ENCODE results near the gene COPZ1. TPM values are rescaled to one million over a fixed set of nuclear protein-coding genes. Genes with fewer than 3 reads are reported as not detected.

COPZ1 gene
- polyA plus RNA-seq, 3 donors: 78.9 to 190 (median 176) TPM

GRCh38 chr12:54294953-54295566 lies 29.9 kb upstream of the COPZ1 start:
- peak overlapping the region in 1 of 3 experiments; percentile 99 for H3K4me3 ChIP-seq (replicated peaks in 1 of 3; ENCODE audit: low read depth in 2 of 3, low read length in 3 of 3)
- peak overlapping the region; percentile 17 for H3K9ac ChIP-seq (ENCODE audit: insufficient read depth, low read length, poor library complexity, severe bottlenecking)
- Mint-ChIP-seq H3K36me3 (peaks cover 50 to 81% of the 10 kb centered on the region in 2 donors), H3K4me3 (peak overlapping the region; percentile 74 to 99), H3K27me3 (ENCODE audit: low read depth in 3 of 3) (no peaks in the 10 kb centered on the region), H3K9me3 (peaks cover 0 to 2% (median 0%) of the 10 kb centered on the region in 7 donors), H3K4me1 (peaks cover 88% of the 10 kb centered on the region), H3K27ac (peak overlapping the region; percentile 85 to 92 (median 88))
- peak overlapping the region; percentile 99 for H3K4me2 ChIP-seq (replicated peaks; ENCODE audit: extremely low read depth, low read length, poor library complexity, severe bottlenecking)
- peak overlapping the region; percentile 51 to 87 for H3K27ac ChIP-seq (ENCODE audit: low read depth in 1 of 2, low read length in 2 of 2)
- intact Hi-C loops (cut with micrococcal nuclease): loop anchor here (2.0 to 5.0 kb wide), 4 partner anchors 37 to 82 kb away; no protein-coding TSS in a partner anchor
- no peak for DNase-seq
- H3K4me1 ChIP-seq (ENCODE audit: control insufficient read depth in 1 of 2, insufficient read depth in 2 of 2, low read length in 2 of 2): peaks cover 91 to 97% of the 10 kb centered on the region in 2 donors
- 39% methylated on average over 7 of the region's 9 CpGs for WGBS (ENCODE audit: insufficient coverage)
- no peak overlapping the region for H2AFZ ChIP-seq (ENCODE audit: insufficient read depth, low read depth, low read length, poor library complexity, severe bottlenecking)
- TF ChIP-seq CTCF (IDR thresholded peaks at IDR 0.05): no peak
- no peaks in the 10 kb centered on the region for H3K9me3 ChIP-seq (replicated peaks in 1 of 2; ENCODE audit: control insufficient read depth in 1 of 2, insufficient read depth in 1 of 2, low read length in 2 of 2)
- no peaks in the 10 kb centered on the region for H3K27me3 ChIP-seq (ENCODE audit: control insufficient read depth in 2 of 2, insufficient read depth in 2 of 2, low read length in 2 of 2)
- peaks cover 47 to 60% of the 10 kb centered on the region in 2 donors for H3K36me3 ChIP-seq (replicated peaks in 1 of 2; ENCODE audit: control insufficient read depth in 1 of 2, insufficient read depth in 2 of 2, low read length in 2 of 2)
- peaks cover 100% of the 10 kb centered on the region for H3K79me2 ChIP-seq (ENCODE audit: insufficient read depth, low read length)
- H4K20me1 ChIP-seq (ENCODE audit: insufficient read depth, low read length): peaks cover 67% of the 10 kb centered on the region

- H3K4me3 Mint-ChIP-seq: peak overlapping the region; percentile 86 to 99
- Histone ChIP-seq H3K27ac (ENCODE audit: low read depth in 1 of 2, low read length in 2 of 2) (peak overlapping the region; percentile 51 to 87), H3K4me2 (replicated peaks; ENCODE audit: extremely low read depth, low read length, poor library complexity, severe bottlenecking) (peak overlapping the region; percentile 99), H3K27me3 (ENCODE audit: control insufficient read depth in 2 of 2, insufficient read depth in 2 of 2, low read length in 2 of 2) (no peaks in the 10 kb centered on the region), H4K20me1 (ENCODE audit: insufficient read depth, low read length) (peaks cover 53% of the 10 kb centered on the region), H3K36me3 (replicated peaks in 1 of 2; ENCODE audit: control insufficient read depth in 1 of 2, insufficient read depth in 2 of 2, low read length in 2 of 2) (peaks cover 37 to 46% of the 10 kb centered on the region in 2 donors), H3K9ac (ENCODE audit: insufficient read depth, low read length, poor library complexity, severe bottlenecking) (peak overlapping the region; percentile 41), H2AFZ (ENCODE audit: insufficient read depth, low read depth, low read length, poor library complexity, severe bottlenecking) (no peak overlapping the region), H3K4me3 (replicated peaks in 1 of 3; ENCODE audit: low read depth in 2 of 3, low read length in 3 of 3) (peak overlapping the region; percentile 31 to 99 (median 47)), H3K9me3 (replicated peaks in 1 of 2; ENCODE audit: control insufficient read depth in 1 of 2, insufficient read depth in 1 of 2, low read length in 2 of 2) (no peaks in the 10 kb centered on the region), H3K79me2 (ENCODE audit: insufficient read depth, low read length) (peaks cover 100% of the 10 kb centered on the region), H3K4me1 (ENCODE audit: control insufficient read depth in 1 of 2, insufficient read depth in 2 of 2, low read length in 2 of 2) (peaks cover 84 to 97% of the 10 kb centered on the region in 2 donors)
- peaks cover 39 to 66% of the 10 kb centered on the region in 2 donors for H3K36me3 Mint-ChIP-seq
- DNase-seq: peak in 2 of 3 donors; percentile 33 to 47
- H3K27ac Mint-ChIP-seq: peak overlapping the region; percentile 85 to 92 (median 91)
- intact Hi-C loops (cut with micrococcal nuclease): loop anchor here (2.0 to 5.0 kb wide), 3 partner anchors 14 to 71 kb away; no protein-coding TSS in a partner anchor
- 5% methylated on average over 3 of the region's 5 CpGs for WGBS (ENCODE audit: insufficient coverage)
- H3K27me3 Mint-ChIP-seq (ENCODE audit: low read depth in 3 of 3): no peaks in the 10 kb centered on the region
- H3K9me3 Mint-ChIP-seq: peaks cover 0 to 2% (median 0%) of the 10 kb centered on the region in 7 donors
- H3K4me1 Mint-ChIP-seq: peaks cover 84% of the 10 kb centered on the region
- no peak for TF ChIP-seq CTCF (IDR thresholded peaks at IDR 0.05)
These were observed 28.4 kb upstream of the COPZ1 start for GRCh38 chr12:54296393-54297099.
